BLaER1 treated with 17β-estradiol and CSF1 and Interleukin-3, amounts not matched to agents 10 nM and 100 nM (cell line): ENCODE data around the gene NAMPT.

Source experiments
- H3K27ac ChIP-seq, 11 experiments: shearing (Covaris generic); formaldehyde crosslinking; 2 replicates each; pipeline ENCODE4 v1.8.1; 2022
- H3K27me3 ChIP-seq, 11 experiments: shearing (Covaris generic); formaldehyde crosslinking; 2 replicates each; pipeline ENCODE4 v1.8.1; 2022
- H3K36me3 ChIP-seq, 11 experiments: shearing (Covaris generic); formaldehyde crosslinking; 2 replicates each; pipeline ENCODE4 v1.8.1; 2022
- H3K4me1 ChIP-seq, 10 experiments: shearing (Covaris generic); formaldehyde crosslinking; 2 replicates each; pipeline ENCODE4 v1.8.1; 2022
- H3K4me2 ChIP-seq, 11 experiments: shearing (Covaris generic); formaldehyde crosslinking; 2 replicates each; pipeline ENCODE4 v1.8.1; 2022
- H3K4me3 ChIP-seq, 10 experiments: shearing (Covaris generic); formaldehyde crosslinking; 2 replicates each; pipeline ENCODE4 v1.8.1; 2022
- H3K9ac ChIP-seq, 11 experiments: shearing (Covaris generic); formaldehyde crosslinking; 2 replicates each; pipeline ENCODE4 v1.8.1; 2022
- H3K9me3 ChIP-seq, 11 experiments: shearing (Covaris generic); formaldehyde crosslinking; replicated peaks in 1 of 11; 2 replicates each; pipeline ENCODE4 v1.8.1; 2022
- H4K20me1 ChIP-seq, 11 experiments: shearing (Covaris generic); formaldehyde crosslinking; 2 replicates each; pipeline ENCODE4 v1.8.1; 2022
- Cebpa-rat ChIP-seq, 11 experiments: shearing (Covaris generic); IDR thresholded peaks; 2 replicates each; pipeline ENCODE4 v1.8.1; 2022

The NAMPT gene

GRCh38 chr7:106282390-106282789, 2.4 kb downstream of the NAMPT start:
- no peak for TF ChIP-seq Cebpa-rat (IDR thresholded peaks at IDR 0.05)
- peaks cover 2 to 69% (median 12%) of the 10 kb centered on the region in 11 experiments; a peak in 16 of 22 replicates for H3K36me3 ChIP-seq
- no peaks in the 10 kb centered on the region for H3K9me3 ChIP-seq
- H3K4me1 ChIP-seq, result peaks cover 17 to 49% (median 33%) of the 10 kb centered on the region in 10 experiments
- peak overlapping the region in 4 of 11 experiments; percentile 97 to 100 (median 99); a peak in 8 of 22 replicates for H3K9ac ChIP-seq
- peak overlapping the region in 5 of 10 experiments; percentile 81 to 88 (median 85); a peak in 9 of 20 replicates for H3K4me3 ChIP-seq
- peak overlapping the region in 5 of 11 experiments; percentile 9 to 100 (median 98); a peak in 9 of 22 replicates for H3K27ac ChIP-seq
- peaks cover 8 to 70% (median 69%) of the 10 kb centered on the region in 11 experiments; a peak in 18 of 22 replicates for H4K20me1 ChIP-seq
- H3K27me3 ChIP-seq, result no peaks in the 10 kb centered on the region
- peak overlapping the region; percentile 21 to 94 (median 73); a peak in 18 of 22 replicates for H3K4me2 ChIP-seq

GRCh38 chr7:106281585-106282318, 3.0 kb downstream of the NAMPT start:
- peak overlapping the region in 6 of 11 experiments; percentile 37 to 94 (median 78); a peak in 12 of 22 replicates for H3K4me2 ChIP-seq
- no peaks in the 10 kb centered on the region for H3K9me3 ChIP-seq
- H3K36me3 ChIP-seq, result peaks cover 6 to 76% (median 17%) of the 10 kb centered on the region in 11 experiments; a peak in 18 of 22 replicates
- H3K4me1 ChIP-seq, result peaks cover 17 to 49% (median 33%) of the 10 kb centered on the region in 10 experiments
- H3K27me3 ChIP-seq, result no peaks in the 10 kb centered on the region
- H3K4me3 ChIP-seq, result peak overlapping the region in 4 of 10 experiments; percentile 82 to 88 (median 86); a peak in 7 of 20 replicates
- no peak for TF ChIP-seq Cebpa-rat (IDR thresholded peaks at IDR 0.05)
- peak overlapping the region in 4 of 11 experiments; percentile 1 to 100 (median 98); a peak in 6 of 22 replicates for H3K27ac ChIP-seq
- peaks cover 8 to 76% (median 72%) of the 10 kb centered on the region in 11 experiments; a peak in 18 of 22 replicates for H4K20me1 ChIP-seq
- peak overlapping the region in 3 of 11 experiments; percentile 98 to 100 (median 100); a peak in 7 of 22 replicates for H3K9ac ChIP-seq

- H3K9me3 ChIP-seq, result no peaks in the 10 kb centered on the region
- H3K36me3 ChIP-seq, result peaks cover 12 to 82% (median 24%) of the 10 kb centered on the region in 11 experiments
- peak overlapping the region in 3 of 11 experiments; percentile 98 to 100 (median 99); a peak in 6 of 22 replicates for H3K27ac ChIP-seq
- peak overlapping the region in 3 of 10 experiments; percentile 82 to 88 (median 85); a peak in 6 of 20 replicates for H3K4me3 ChIP-seq
- peaks cover 15 to 49% (median 29%) of the 10 kb centered on the region in 10 experiments for H3K4me1 ChIP-seq
- H4K20me1 ChIP-seq, result peaks cover 8 to 83% (median 72%) of the 10 kb centered on the region in 11 experiments; a peak in 18 of 22 replicates
- peak overlapping the region in 3 of 11 experiments; percentile 98 to 100 (median 100); a peak in 6 of 22 replicates for H3K9ac ChIP-seq
- no peaks in the 10 kb centered on the region for H3K27me3 ChIP-seq
- peak overlapping the region in 6 of 11 experiments; percentile 2 to 94 (median 78); a peak in 8 of 22 replicates for H3K4me2 ChIP-seq
- TF ChIP-seq Cebpa-rat (IDR thresholded peaks at IDR 0.05), result no peak
Measured at GRCh38 chr7:106281127-106281526, 3.7 kb downstream of the NAMPT start.

GRCh38 chr7:106279425-106280197, 5.2 kb downstream of the NAMPT start:
- H4K20me1 ChIP-seq, result peaks cover 8 to 98% (median 72%) of the 10 kb centered on the region in 11 experiments; a peak in 18 of 22 replicates
- peak overlapping the region in 3 of 11 experiments; percentile 98 to 100 (median 99); a peak in 4 of 22 replicates for H3K27ac ChIP-seq
- H3K9ac ChIP-seq, result peak overlapping the region in 3 of 11 experiments; percentile 98 to 100 (median 100); a peak in 5 of 22 replicates
- peak overlapping the region in 3 of 10 experiments; percentile 82 to 88 (median 85); a peak in 6 of 20 replicates for H3K4me3 ChIP-seq
- H3K9me3 ChIP-seq, result no peaks in the 10 kb centered on the region
- H3K4me2 ChIP-seq, result peak overlapping the region in 3 of 11 experiments; percentile 50 to 94 (median 87); a peak in 7 of 22 replicates
- H3K27me3 ChIP-seq, result no peaks in the 10 kb centered on the region
- H3K4me1 ChIP-seq, result peaks cover 9 to 63% (median 22%) of the 10 kb centered on the region in 10 experiments; a peak in 18 of 20 replicates
- peaks cover 25 to 97% (median 39%) of the 10 kb centered on the region in 11 experiments for H3K36me3 ChIP-seq
- TF ChIP-seq Cebpa-rat (IDR thresholded peaks at IDR 0.05), result no peak

- H3K27ac ChIP-seq, result peak overlapping the region in 2 of 11 experiments; percentile 14 to 100; a peak in 4 of 22 replicates
- peak overlapping the region in 2 of 11 experiments; percentile 100; a peak in 4 of 22 replicates for H3K9ac ChIP-seq
- peaks cover 8 to 100% (median 69%) of the 10 kb centered on the region in 11 experiments; a peak in 18 of 22 replicates for H4K20me1 ChIP-seq
- peak overlapping the region in 2 of 10 experiments; percentile 82 to 88; a peak in 4 of 20 replicates for H3K4me3 ChIP-seq
- peak overlapping the region in 3 of 11 experiments; percentile 50 to 94 (median 87); a peak in 5 of 22 replicates for H3K4me2 ChIP-seq
- no peaks in the 10 kb centered on the region for H3K9me3 ChIP-seq
- H3K36me3 ChIP-seq, result peaks cover 35 to 100% (median 48%) of the 10 kb centered on the region in 11 experiments
- TF ChIP-seq Cebpa-rat (IDR thresholded peaks at IDR 0.05), result no peak
- peaks cover 8 to 72% (median 22%) of the 10 kb centered on the region in 10 experiments; a peak in 18 of 20 replicates for H3K4me1 ChIP-seq
- H3K27me3 ChIP-seq, result no peaks in the 10 kb centered on the region
Measured at GRCh38 chr7:106278695-106279094, 6.1 kb downstream of the NAMPT start.

- peak overlapping the region in 2 of 10 experiments; percentile 82 to 88; a peak in 4 of 20 replicates for H3K4me3 ChIP-seq
- H3K9ac ChIP-seq, result peak overlapping the region in 2 of 11 experiments; percentile 100; a peak in 4 of 22 replicates
- peak overlapping the region in 3 of 11 experiments; percentile 50 to 94 (median 87); a peak in 5 of 22 replicates for H3K4me2 ChIP-seq
- peaks cover 42 to 100% (median 55%) of the 10 kb centered on the region in 11 experiments for H3K36me3 ChIP-seq
- H3K9me3 ChIP-seq, result no peaks in the 10 kb centered on the region
- H3K27me3 ChIP-seq, result no peaks in the 10 kb centered on the region
- no peak for TF ChIP-seq Cebpa-rat (IDR thresholded peaks at IDR 0.05)
- H3K27ac ChIP-seq, result peak overlapping the region in 2 of 11 experiments; percentile 0 to 100; a peak in 2 of 22 replicates
- peaks cover 8 to 100% (median 68%) of the 10 kb centered on the region in 11 experiments; a peak in 18 of 22 replicates for H4K20me1 ChIP-seq
- peaks cover 3 to 79% (median 16%) of the 10 kb centered on the region in 10 experiments; a peak in 16 of 20 replicates for H3K4me1 ChIP-seq
Measured at GRCh38 chr7:106277976-106278375, 6.8 kb downstream of the NAMPT start.

GRCh38 chr7:106276513-106276912, 8.3 kb downstream of the NAMPT start:
- Histone ChIP-seq H3K4me2 (peak overlapping the region in 2 of 11 experiments; percentile 87 to 94; a peak in 4 of 22 replicates), H3K36me3 (peaks cover 51 to 100% (median 70%) of the 10 kb centered on the region in 11 experiments), H3K4me3 (peak overlapping the region in 2 of 10 experiments; percentile 8 to 88; a peak in 3 of 20 replicates), H3K9ac (peak overlapping the region in 2 of 11 experiments; percentile 7 to 53; a peak in 3 of 22 replicates), H3K27ac (peak overlapping the region in 1 of 11 experiments; percentile 22; a peak in 3 of 22 replicates), H4K20me1 (peaks cover 8 to 100% (median 53%) of the 10 kb centered on the region in 11 experiments; a peak in 18 of 22 replicates), H3K9me3 (no peaks in the 10 kb centered on the region), H3K4me1 (peaks cover 0 to 90% (median 1%) of the 10 kb centered on the region in 10 experiments; a peak in 6 of 20 replicates), H3K27me3 (no peaks in the 10 kb centered on the region)
- TF ChIP-seq Cebpa-rat (IDR thresholded peaks at IDR 0.05), result no peak
